PC-3 (cell line): Measurements from ENCODE around the gene KIF13A. TPM values are rescaled to one million over a fixed set of nuclear protein-coding genes. Genes with fewer than 3 reads are reported as not detected.

Experiments
- ATAC-seq: fragments of 200-7000 bp; cut with Tn5 transposase; 2 replicates; pipeline ENCODE4 v1.9.1; 2020; ENCODE audit warnings: mild to moderate bottlenecking, moderate library complexity
- BruUV-seq: library from RNA; stranded (reverse); fragments of 400-500 nt; replicated peaks from 2 replicates; lab custom pipeline; 2021; lab: Mats Ljungman, UMichigan
- CTCF ChIA-PET: fragments of 300-600 bp; sonication (Branson Sonifier 250); formaldehyde crosslinking; loops from one replicate; lab custom pipeline; 2022; ENCODE audit warnings: antibody characterized with exemption; lab: Charles Lee
- POLR2A ChIA-PET: fragments of 300-600 bp; sonication (Branson Sonifier 250); formaldehyde crosslinking; loops from one replicate; lab custom pipeline; 2022; ENCODE audit warnings: antibody characterized with exemption; ENCODE audit not compliant: unreplicated experiment; lab: Charles Lee
- DNase-seq: peaks from one replicate; pipeline ENCODE4 v3.0.0-alpha.2; 2015
- H2AFZ ChIP-seq: fragments of 300-600 bp; sonication (generic); 2 replicates; pipeline ENCODE4 v1.6.0; 2016; ENCODE audit warnings: antibody characterized with exemption, low read length
- H3F3A ChIP-seq: fragments of 300-600 bp; sonication (generic); one replicate; pipeline ENCODE4 v1.6.0; 2017; ENCODE audit warnings: antibody characterized with exemption, low read length, control low read depth, mild to moderate bottlenecking; ENCODE audit not compliant: unreplicated experiment
- H3K27ac ChIP-seq: fragments of 300-600 bp; sonication (generic); 2 replicates; pipeline ENCODE4 v1.5.1; 2016; ENCODE audit warnings: mild to moderate bottlenecking, low read length
- H3K27me3 ChIP-seq: fragments of 300-600 bp; sonication (generic); 2 replicates; pipeline ENCODE4 v1.6.1; 2016; ENCODE audit warnings: low read length, mixed read lengths
- H3K36me3 ChIP-seq: fragments of 300-600 bp; sonication (generic); 2 replicates; pipeline ENCODE4 v1.6.1; 2016; ENCODE audit warnings: low read depth, mixed run types, low read length, mixed read lengths
- H3K4me1 ChIP-seq: fragments of 300-600 bp; sonication (generic); 2 replicates; pipeline ENCODE4 v1.5.1; 2016; ENCODE audit warnings: low read length; ENCODE audit not compliant: insufficient read depth
- H3K4me2 ChIP-seq: fragments of 300-600 bp; sonication (generic); 2 replicates; pipeline ENCODE4 v1.6.0; 2016; ENCODE audit warnings: low read length
- H3K4me3 ChIP-seq: fragments of 300-600 bp; sonication (generic); 2 replicates; pipeline ENCODE4 v1.5.1; 2016; ENCODE audit warnings: mild to moderate bottlenecking, low read length, mixed read lengths
- H3K79me2 ChIP-seq: fragments of 300-600 bp; sonication (generic); 2 replicates; pipeline ENCODE4 v1.6.1; 2017; ENCODE audit warnings: low read length, mixed read lengths
- H3K9ac ChIP-seq: fragments of 300-600 bp; sonication (generic); 2 replicates; pipeline ENCODE4 v1.6.0; 2016; ENCODE audit warnings: mild to moderate bottlenecking, low read length
- H3K9me2 ChIP-seq: fragments of 300-600 bp; sonication (generic); replicated peaks from 2 replicates; pipeline ENCODE4 v1.6.1; 2016; ENCODE audit warnings: mixed run types, low read length, mixed read lengths
- H3K9me3 ChIP-seq: fragments of 300-600 bp; sonication (generic); 2 replicates; pipeline ENCODE4 v1.6.1; 2016; ENCODE audit warnings: low read length, mixed read lengths
- H4K20me1 ChIP-seq: fragments of 300-600 bp; sonication (generic); 2 replicates; pipeline ENCODE4 v1.6.1; 2016; ENCODE audit warnings: low read length, mixed read lengths
- EZH2 ChIP-seq: fragments of 300-600 bp; sonication (generic); IDR thresholded peaks from one replicate; pipeline ENCODE4 v1.6.1; 2017; ENCODE audit warnings: antibody characterized with exemption, mild to moderate bottlenecking, low read length; ENCODE audit not compliant: unreplicated experiment
- EZH2phosphoT487 ChIP-seq: fragments of 300-600 bp; sonication (generic); IDR thresholded peaks from 2 replicates; pipeline ENCODE4 v1.6.1; 2018; ENCODE audit warnings: mild to moderate bottlenecking, antibody characterized with exemption, low read length, borderline replicate concordance
- intact Hi-C: fragments of 100-400 bp; cut with micrococcal nuclease; formaldehyde crosslinking; loops from 2 replicates; pipeline ENCODE4 v1.9.0; 2023
- total RNA-seq: library from RNA; depleted of rRNA; stranded (reverse); fragments of >200 nt; gene quantifications from 2 replicates; pipeline ENCODE4 v1.2.3, GENCODE V29; 2014
- TF ChIP-seq, protein P1 (sequence below): fragments of 300-600 bp; sonication (generic); conservative IDR thresholded peaks from 2 replicates; pipeline ENCODE4 v1.5.1; 2017; ENCODE audit warnings: antibody characterized with exemption, low read depth, mild to moderate bottlenecking, low read length

KIF13A gene
- total RNA-seq, 1 experiment from 2014 or later, result 21.3 TPM

GRCh38 chr6:17928514-17929430 is 58.7 kb downstream of the KIF13A start:
- Histone ChIP-seq H3K4me2 (no peak overlapping the region), H3K9me3 (no peaks in the 10 kb centered on the region), H3K27me3 (no peaks in the 10 kb centered on the region), H3K36me3 (no peaks in the 10 kb centered on the region), H3K27ac (no peak overlapping the region), H3K79me2 (no peaks in the 10 kb centered on the region), H3K4me3 (no peak overlapping the region), H4K20me1 (no peaks in the 10 kb centered on the region), H3K4me1 (peaks cover 6% of the 10 kb centered on the region; the same call in 1 of the 2 replicates), H2AFZ (no peak overlapping the region), H3F3A (no peaks in the 10 kb centered on the region), H3K9me2 (no peaks in the 10 kb centered on the region), H3K9ac (no peak overlapping the region)
- TF ChIP-seq, protein P1, sequence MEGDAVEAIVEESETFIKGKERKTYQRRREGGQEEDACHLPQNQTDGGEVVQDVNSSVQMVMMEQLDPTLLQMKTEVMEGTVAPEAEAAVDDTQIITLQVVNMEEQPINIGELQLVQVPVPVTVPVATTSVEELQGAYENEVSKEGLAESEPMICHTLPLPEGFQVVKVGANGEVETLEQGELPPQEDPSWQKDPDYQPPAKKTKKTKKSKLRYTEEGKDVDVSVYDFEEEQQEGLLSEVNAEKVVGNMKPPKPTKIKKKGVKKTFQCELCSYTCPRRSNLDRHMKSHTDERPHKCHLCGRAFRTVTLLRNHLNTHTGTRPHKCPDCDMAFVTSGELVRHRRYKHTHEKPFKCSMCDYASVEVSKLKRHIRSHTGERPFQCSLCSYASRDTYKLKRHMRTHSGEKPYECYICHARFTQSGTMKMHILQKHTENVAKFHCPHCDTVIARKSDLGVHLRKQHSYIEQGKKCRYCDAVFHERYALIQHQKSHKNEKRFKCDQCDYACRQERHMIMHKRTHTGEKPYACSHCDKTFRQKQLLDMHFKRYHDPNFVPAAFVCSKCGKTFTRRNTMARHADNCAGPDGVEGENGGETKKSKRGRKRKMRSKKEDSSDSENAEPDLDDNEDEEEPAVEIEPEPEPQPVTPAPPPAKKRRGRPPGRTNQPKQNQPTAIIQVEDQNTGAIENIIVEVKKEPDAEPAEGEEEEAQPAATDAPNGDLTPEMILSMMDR, result no peak
- TF ChIP-seq EZH2phosphoT487 (no peak), EZH2 (no peak)
- intact Hi-C loops, result no loop called here
- CTCF ChIA-PET, result interaction anchor here (0.6 kb wide), 1 partner anchor 1800 kb away, joined by 7 read pairs; the partner anchor contains the start of gene MYLIP
- DNase-seq (peak; percentile 17), ATAC-seq (no peak)
- POLR2A ChIA-PET, result interaction anchor here (0.7 kb wide), 1 partner anchor 361 kb away, joined by 5 read pairs; no protein-coding TSS in a partner anchor
- no TSS peak for BruUV-seq

- DNase-seq (no peak), ATAC-seq (no peak)
- H3K79me2 ChIP-seq, result no peaks in the 10 kb centered on the region
- H3K4me1 ChIP-seq, result peaks cover 6% of the 10 kb centered on the region; the same call in 1 of the 2 replicates
- H3K4me2 ChIP-seq, result no peak overlapping the region
- no peak overlapping the region for H2AFZ ChIP-seq
- no peaks in the 10 kb centered on the region for H3K9me2 ChIP-seq
- intact Hi-C loops, result no loop called here
- H3F3A ChIP-seq, result no peaks in the 10 kb centered on the region
- no peak overlapping the region for H3K4me3 ChIP-seq
- no TSS peak for BruUV-seq
- H3K27me3 ChIP-seq, result no peaks in the 10 kb centered on the region
- no peak overlapping the region for H3K9ac ChIP-seq
- no peaks in the 10 kb centered on the region for H4K20me1 ChIP-seq
- ChIA-PET POLR2A (no interaction called here), CTCF (no interaction called here)
- TF ChIP-seq, protein P1, result no peak
- TF ChIP-seq EZH2, result no peak
- no peak for TF ChIP-seq EZH2phosphoT487
- no peaks in the 10 kb centered on the region for H3K9me3 ChIP-seq
- no peaks in the 10 kb centered on the region for H3K36me3 ChIP-seq
- H3K27ac ChIP-seq, result no peak overlapping the region
Observed at GRCh38 chr6:17927705-17928104, 59.7 kb downstream of the KIF13A start.
